PC-3 (cell line): ENCODE results near the gene UBR3. TPM values are rescaled to one million over a fixed set of nuclear protein-coding genes. Genes with fewer than 3 reads are reported as not detected.

ENCODE experiments used
- ATAC-seq: fragments of 200-7000 bp; cut with Tn5 transposase; 2 replicates; pipeline ENCODE4 v1.9.1; 2020; ENCODE audit warnings: mild to moderate bottlenecking, moderate library complexity
- BruUV-seq: library from RNA; stranded (reverse); fragments of 400-500 nt; replicated peaks from 2 replicates; lab custom pipeline; 2021; lab: Mats Ljungman, UMichigan
- CTCF ChIA-PET: fragments of 300-600 bp; sonication (Branson Sonifier 250); formaldehyde crosslinking; loops from one replicate; lab custom pipeline; 2022; ENCODE audit warnings: antibody characterized with exemption; lab: Charles Lee
- POLR2A ChIA-PET: fragments of 300-600 bp; sonication (Branson Sonifier 250); formaldehyde crosslinking; loops from one replicate; lab custom pipeline; 2022; ENCODE audit warnings: antibody characterized with exemption; ENCODE audit not compliant: unreplicated experiment; lab: Charles Lee
- DNase-seq: peaks from one replicate; pipeline ENCODE4 v3.0.0-alpha.2; 2015
- H2AFZ ChIP-seq: fragments of 300-600 bp; sonication (generic); 2 replicates; pipeline ENCODE4 v1.6.0; 2016; ENCODE audit warnings: antibody characterized with exemption, low read length
- H3F3A ChIP-seq: fragments of 300-600 bp; sonication (generic); one replicate; pipeline ENCODE4 v1.6.0; 2017; ENCODE audit warnings: antibody characterized with exemption, low read length, control low read depth, mild to moderate bottlenecking; ENCODE audit not compliant: unreplicated experiment
- H3K27ac ChIP-seq: fragments of 300-600 bp; sonication (generic); 2 replicates; pipeline ENCODE4 v1.5.1; 2016; ENCODE audit warnings: mild to moderate bottlenecking, low read length
- H3K27me3 ChIP-seq: fragments of 300-600 bp; sonication (generic); 2 replicates; pipeline ENCODE4 v1.6.1; 2016; ENCODE audit warnings: low read length, mixed read lengths
- H3K36me3 ChIP-seq: fragments of 300-600 bp; sonication (generic); 2 replicates; pipeline ENCODE4 v1.6.1; 2016; ENCODE audit warnings: low read depth, mixed run types, low read length, mixed read lengths
- H3K4me1 ChIP-seq: fragments of 300-600 bp; sonication (generic); 2 replicates; pipeline ENCODE4 v1.5.1; 2016; ENCODE audit warnings: low read length; ENCODE audit not compliant: insufficient read depth
- H3K4me2 ChIP-seq: fragments of 300-600 bp; sonication (generic); 2 replicates; pipeline ENCODE4 v1.6.0; 2016; ENCODE audit warnings: low read length
- H3K4me3 ChIP-seq: fragments of 300-600 bp; sonication (generic); 2 replicates; pipeline ENCODE4 v1.5.1; 2016; ENCODE audit warnings: mild to moderate bottlenecking, low read length, mixed read lengths
- H3K79me2 ChIP-seq: fragments of 300-600 bp; sonication (generic); 2 replicates; pipeline ENCODE4 v1.6.1; 2017; ENCODE audit warnings: low read length, mixed read lengths
- H3K9ac ChIP-seq: fragments of 300-600 bp; sonication (generic); 2 replicates; pipeline ENCODE4 v1.6.0; 2016; ENCODE audit warnings: mild to moderate bottlenecking, low read length
- H3K9me2 ChIP-seq: fragments of 300-600 bp; sonication (generic); replicated peaks from 2 replicates; pipeline ENCODE4 v1.6.1; 2016; ENCODE audit warnings: mixed run types, low read length, mixed read lengths
- H3K9me3 ChIP-seq: fragments of 300-600 bp; sonication (generic); 2 replicates; pipeline ENCODE4 v1.6.1; 2016; ENCODE audit warnings: low read length, mixed read lengths
- H4K20me1 ChIP-seq: fragments of 300-600 bp; sonication (generic); 2 replicates; pipeline ENCODE4 v1.6.1; 2016; ENCODE audit warnings: low read length, mixed read lengths
- CTCF ChIP-seq: fragments of 300-600 bp; sonication (generic); conservative IDR thresholded peaks from 2 replicates; pipeline ENCODE4 v1.5.1; 2017; ENCODE audit warnings: antibody characterized with exemption, low read depth, mild to moderate bottlenecking, low read length
- EZH2 ChIP-seq: fragments of 300-600 bp; sonication (generic); IDR thresholded peaks from one replicate; pipeline ENCODE4 v1.6.1; 2017; ENCODE audit warnings: antibody characterized with exemption, mild to moderate bottlenecking, low read length; ENCODE audit not compliant: unreplicated experiment
- EZH2phosphoT487 ChIP-seq: fragments of 300-600 bp; sonication (generic); IDR thresholded peaks from 2 replicates; pipeline ENCODE4 v1.6.1; 2018; ENCODE audit warnings: mild to moderate bottlenecking, antibody characterized with exemption, low read length, borderline replicate concordance
- intact Hi-C: fragments of 100-400 bp; cut with micrococcal nuclease; formaldehyde crosslinking; loops from 2 replicates; pipeline ENCODE4 v1.9.0; 2023
- total RNA-seq: library from RNA; depleted of rRNA; stranded (reverse); fragments of >200 nt; gene quantifications from 2 replicates; pipeline ENCODE4 v1.2.3, GENCODE V29; 2014

UBR3 gene
- total RNA-seq, 1 experiment from 2014 or later = 30.9 TPM

- no peaks in the 10 kb centered on the region for H4K20me1 ChIP-seq
- H3K79me2 ChIP-seq = no peaks in the 10 kb centered on the region
- H3K4me2 ChIP-seq = no peak overlapping the region
- ATAC-seq = no peak
- no peaks in the 10 kb centered on the region for H3F3A ChIP-seq
- ChIA-PET POLR2A (no interaction called here), CTCF (no interaction called here)
- TF ChIP-seq EZH2phosphoT487 = no peak
- no peak for TF ChIP-seq CTCF
- TF ChIP-seq EZH2 = no peak
- no TSS peak for BruUV-seq
- no peak for DNase-seq
- intact Hi-C loops = no loop called here
- H3K4me1 ChIP-seq = no peaks in the 10 kb centered on the region
- no peaks in the 10 kb centered on the region for H3K9me2 ChIP-seq
- no peaks in the 10 kb centered on the region for H3K9me3 ChIP-seq
- H3K27ac ChIP-seq = no peak overlapping the region
- no peaks in the 10 kb centered on the region for H3K27me3 ChIP-seq
- H3K36me3 ChIP-seq = peaks cover 15% of the 10 kb centered on the region
- H2AFZ ChIP-seq = no peak overlapping the region
- no peak overlapping the region for H3K4me3 ChIP-seq
- no peak overlapping the region for H3K9ac ChIP-seq
Measured at GRCh38 chr2:170087413-170087793, 260.1 kb downstream of the UBR3 start.

GRCh38 chr2:170088776-170089175, 261.5 kb downstream of the UBR3 start:
- no peaks in the 10 kb centered on the region for H3K27me3 ChIP-seq
- H3K79me2 ChIP-seq = no peaks in the 10 kb centered on the region
- no peak overlapping the region for H3K9ac ChIP-seq
- no peaks in the 10 kb centered on the region for H3F3A ChIP-seq
- DNase-seq (no peak), ATAC-seq (no peak)
- intact Hi-C loops = no loop called here
- H3K4me3 ChIP-seq = no peak overlapping the region
- no peaks in the 10 kb centered on the region for H4K20me1 ChIP-seq
- peaks cover 7% of the 10 kb centered on the region; the same call in 1 of the 2 replicates for H3K36me3 ChIP-seq
- no peaks in the 10 kb centered on the region for H3K4me1 ChIP-seq
- no peak overlapping the region for H3K27ac ChIP-seq
- TF ChIP-seq EZH2phosphoT487 (no peak), CTCF (no peak), EZH2 (no peak)
- no peak overlapping the region for H2AFZ ChIP-seq
- no peaks in the 10 kb centered on the region for H3K9me2 ChIP-seq
- no TSS peak for BruUV-seq
- no peak overlapping the region for H3K4me2 ChIP-seq
- H3K9me3 ChIP-seq = no peaks in the 10 kb centered on the region
- ChIA-PET CTCF (no interaction called here), POLR2A (no interaction called here)

- Histone ChIP-seq H3K9ac (no peak overlapping the region), H3K9me3 (no peaks in the 10 kb centered on the region), H3K9me2 (no peaks in the 10 kb centered on the region), H3K27me3 (no peaks in the 10 kb centered on the region), H3K4me2 (no peak overlapping the region), H3K4me1 (no peaks in the 10 kb centered on the region), H3K36me3 (no peaks in the 10 kb centered on the region), H3F3A (no peaks in the 10 kb centered on the region), H3K27ac (no peak overlapping the region), H2AFZ (no peak overlapping the region), H3K4me3 (no peak overlapping the region), H3K79me2 (no peaks in the 10 kb centered on the region), H4K20me1 (no peaks in the 10 kb centered on the region)
- ChIA-PET CTCF (no interaction called here), POLR2A (no interaction called here)
- TF ChIP-seq CTCF (no peak), EZH2phosphoT487 (no peak), EZH2 (no peak)
- intact Hi-C loops = no loop called here
- ATAC-seq (no peak), DNase-seq (no peak)
- BruUV-seq = no TSS peak
Measured at GRCh38 chr2:170090229-170090628, 263.0 kb downstream of the UBR3 start.
